ENCODE measurements around the gene TMEM259. TPM values are rescaled to one million over a fixed set of nuclear protein-coding genes. Genes with fewer than 3 reads are reported as not detected.

TMEM259 gene
- total and polyA plus RNA-seq, 2 of the 13 experiments (the other 11 are each of a cell fraction or from before 2014, with no cell fraction given): 64.7 to 164 TPM

DNA sequence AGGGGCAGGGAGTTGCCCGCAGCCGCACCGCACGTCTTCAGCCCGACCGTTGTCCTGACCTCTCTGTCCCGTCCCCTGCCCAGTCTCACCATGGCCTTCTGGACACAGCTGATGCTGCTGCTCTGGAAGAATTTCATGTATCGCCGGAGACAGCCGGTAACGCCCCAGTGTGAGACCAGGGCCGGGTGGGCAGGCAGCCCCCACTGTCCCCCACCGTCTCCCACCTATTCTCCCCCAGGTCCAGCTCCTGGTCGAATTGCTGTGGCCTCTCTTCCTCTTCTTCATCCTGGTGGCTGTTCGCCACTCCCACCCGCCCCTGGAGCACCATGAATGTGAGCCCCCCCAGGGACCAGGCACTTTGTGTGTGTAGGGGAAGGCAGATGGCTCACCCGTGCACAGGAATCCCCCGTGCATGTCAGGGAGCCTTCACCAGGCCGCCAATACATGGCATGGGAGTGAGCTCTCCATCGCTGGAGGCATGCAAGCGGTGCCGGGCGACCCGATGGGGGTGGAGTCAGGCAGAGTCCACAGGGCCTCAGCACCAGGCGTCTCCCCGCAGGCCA lies 20.4 kb upstream of the TMEM259 start (continued):
- TF ChIP-seq, protein P1, sequence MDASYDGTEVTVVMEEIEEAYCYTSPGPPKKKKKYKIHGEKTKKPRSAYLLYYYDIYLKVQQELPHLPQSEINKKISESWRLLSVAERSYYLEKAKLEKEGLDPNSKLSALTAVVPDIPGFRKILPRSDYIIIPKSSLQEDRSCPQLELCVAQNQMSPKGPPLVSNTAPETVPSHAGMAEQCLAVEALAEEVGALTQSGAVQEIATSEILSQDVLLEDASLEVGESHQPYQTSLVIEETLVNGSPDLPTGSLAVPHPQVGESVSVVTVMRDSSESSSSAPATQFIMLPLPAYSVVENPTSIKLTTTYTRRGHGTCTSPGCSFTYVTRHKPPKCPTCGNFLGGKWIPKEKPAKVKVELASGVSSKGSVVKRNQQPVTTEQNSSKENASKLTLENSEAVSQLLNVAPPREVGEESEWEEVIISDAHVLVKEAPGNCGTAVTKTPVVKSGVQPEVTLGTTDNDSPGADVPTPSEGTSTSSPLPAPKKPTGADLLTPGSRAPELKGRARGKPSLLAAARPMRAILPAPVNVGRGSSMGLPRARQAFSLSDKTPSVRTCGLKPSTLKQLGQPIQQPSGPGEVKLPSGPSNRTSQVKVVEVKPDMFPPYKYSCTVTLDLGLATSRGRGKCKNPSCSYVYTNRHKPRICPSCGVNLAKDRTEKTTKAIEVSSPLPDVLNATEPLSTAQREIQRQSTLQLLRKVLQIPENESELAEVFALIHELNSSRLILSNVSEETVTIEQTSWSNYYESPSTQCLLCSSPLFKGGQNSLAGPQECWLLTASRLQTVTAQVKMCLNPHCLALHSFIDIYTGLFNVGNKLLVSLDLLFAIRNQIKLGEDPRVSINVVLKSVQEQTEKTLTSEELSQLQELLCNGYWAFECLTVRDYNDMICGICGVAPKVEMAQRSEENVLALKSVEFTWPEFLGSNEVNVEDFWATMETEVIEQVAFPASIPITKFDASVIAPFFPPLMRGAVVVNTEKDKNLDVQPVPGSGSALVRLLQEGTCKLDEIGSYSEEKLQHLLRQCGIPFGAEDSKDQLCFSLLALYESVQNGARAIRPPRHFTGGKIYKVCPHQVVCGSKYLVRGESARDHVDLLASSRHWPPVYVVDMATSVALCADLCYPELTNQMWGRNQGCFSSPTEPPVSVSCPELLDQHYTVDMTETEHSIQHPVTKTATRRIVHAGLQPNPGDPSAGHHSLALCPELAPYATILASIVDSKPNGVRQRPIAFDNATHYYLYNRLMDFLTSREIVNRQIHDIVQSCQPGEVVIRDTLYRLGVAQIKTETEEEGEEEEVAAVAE (CRISPR knock-in tag; IDR thresholded peaks at IDR 0.05; ENCODE audit: borderline replicate concordance): 0 out of 2 replicates have a peak, but pooled peaks have one; percentile 18
- TF ChIP-seq ZNF121 (CRISPR knock-in tag; IDR thresholded peaks at IDR 0.05): 0 out of 2 replicates have a peak, but pooled peaks have one; percentile 16
- TF ChIP-seq ZNF251 (CRISPR knock-in tag; IDR thresholded peaks at IDR 0.05): no peak
- 0 out of 2 replicates have a peak, but pooled peaks have one; percentile 17 for TF ChIP-seq MTA1 (CRISPR knock-in tag; IDR thresholded peaks at IDR 0.05; ENCODE audit: borderline replicate concordance)
- TF ChIP-seq SALL2 (CRISPR knock-in tag; IDR thresholded peaks at IDR 0.05): no peak
- TF ChIP-seq SP2 (CRISPR knock-in tag; IDR thresholded peaks at IDR 0.05): peak; percentile 7
- 0 out of 2 replicates have a peak, but pooled peaks have one; percentile 7 for TF ChIP-seq GATAD2A (CRISPR knock-in tag; IDR thresholded peaks at IDR 0.05)
- TF ChIP-seq ZNF136 (CRISPR knock-in tag; IDR thresholded peaks at IDR 0.05; ENCODE audit: low read depth): 0 out of 2 replicates have a peak, but pooled peaks have one; percentile 75
- peak; percentile 70; the same call in 1 of the 2 replicates for TF ChIP-seq ZMYM3 (CRISPR knock-in tag; IDR thresholded peaks at IDR 0.05)

All from HepG2 (cell line).